PFSK-1 (cell line): Measurements from ENCODE around the gene ADAMTS15.

Experiments
- POLR2AphosphoS5 ChIP-seq: IDR thresholded peaks from 2 replicates; pipeline ENCODE4 v1.6.1; 2012; ENCODE audit warnings: low read depth, mild to moderate bottlenecking, control low read depth, low read length, moderate library complexity
- SIN3A ChIP-seq: IDR thresholded peaks from 2 replicates; pipeline ENCODE4 v1.6.1; 2012; ENCODE audit warnings: mild to moderate bottlenecking, low read length, moderate library complexity, borderline replicate concordance; ENCODE audit not compliant: insufficient read depth
- TAF1 ChIP-seq: IDR thresholded peaks from 2 replicates; pipeline ENCODE4 v1.6.1; 2012; ENCODE audit warnings: low read length, control low read depth, borderline replicate concordance; ENCODE audit not compliant: insufficient read depth

DNA sequence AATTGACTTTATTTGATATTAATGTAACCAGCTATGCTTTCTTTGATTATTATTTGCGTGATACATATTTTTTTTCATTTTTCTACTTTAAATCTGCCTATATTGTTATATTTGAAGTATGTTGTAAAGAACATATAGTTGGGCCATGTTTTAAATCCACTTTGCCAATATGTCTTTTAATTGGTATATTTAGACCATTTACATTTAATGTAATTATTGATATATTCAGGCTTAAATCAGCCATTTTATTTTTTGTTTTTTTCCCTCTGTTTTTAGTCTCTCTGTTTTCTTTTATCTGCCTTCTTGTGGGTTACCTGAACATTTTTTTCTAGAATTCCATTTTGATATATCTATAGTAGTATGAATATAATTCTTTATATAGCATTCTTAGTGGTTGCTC lies 55.9 kb downstream of the ADAMTS15 start:
- no peak for TF ChIP-seq TAF1
- no peak for TF ChIP-seq POLR2AphosphoS5
- no peak for TF ChIP-seq SIN3A
